ENCODE results near the gene PDSS2.
"Not testable (repeated sequence)": the region's sequence is repeated elsewhere in the genome, so short reads cannot be mapped to it uniquely, and the experiment has no call there.

PDSS2 gene

DNA sequence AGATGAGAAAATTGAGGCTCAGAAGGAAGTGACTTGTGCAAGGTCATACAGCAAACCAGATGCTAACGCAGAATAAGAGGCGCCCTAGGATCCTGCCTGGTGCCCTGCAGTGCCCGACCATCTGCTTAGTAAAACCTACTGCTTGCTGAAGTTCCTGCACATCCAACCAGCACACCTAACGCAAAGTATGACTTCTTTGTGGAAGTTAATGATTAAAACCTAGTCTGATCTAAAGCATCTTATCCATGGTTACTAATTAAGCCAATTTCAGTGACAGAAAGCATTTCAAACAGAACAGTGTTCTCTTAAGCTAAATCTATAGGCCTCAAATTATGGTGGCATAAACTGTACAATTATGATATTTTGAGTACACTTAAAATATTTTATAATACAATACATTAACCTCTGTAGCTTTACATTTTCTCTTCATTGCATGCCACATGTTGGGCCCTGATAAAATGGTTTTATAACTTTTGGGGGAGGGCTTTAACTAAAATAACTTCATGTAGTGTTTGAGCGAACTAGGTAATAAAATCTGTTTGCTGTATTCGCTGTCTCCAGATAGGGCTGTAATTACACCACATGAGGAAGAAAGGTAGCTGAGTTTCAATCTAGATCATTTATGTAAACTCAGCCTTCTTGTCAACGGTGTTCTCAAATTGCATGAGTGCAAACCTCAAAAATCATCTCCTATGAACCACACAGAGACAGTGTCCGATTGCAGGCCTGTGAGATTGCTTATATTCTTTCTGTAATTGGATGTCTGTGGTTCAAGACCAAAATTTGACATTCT is 306.5 kb downstream of the PDSS2 start:
- FAIRE-seq, result peak; percentile 97

GRCh38 chr6:107144666-107145065 is 314.7 kb downstream of the PDSS2 start:
- FAIRE-seq, result no peak

- no peak for FAIRE-seq
Measured at GRCh38 chr6:107144014-107144413, 315.4 kb downstream of the PDSS2 start.

DNA sequence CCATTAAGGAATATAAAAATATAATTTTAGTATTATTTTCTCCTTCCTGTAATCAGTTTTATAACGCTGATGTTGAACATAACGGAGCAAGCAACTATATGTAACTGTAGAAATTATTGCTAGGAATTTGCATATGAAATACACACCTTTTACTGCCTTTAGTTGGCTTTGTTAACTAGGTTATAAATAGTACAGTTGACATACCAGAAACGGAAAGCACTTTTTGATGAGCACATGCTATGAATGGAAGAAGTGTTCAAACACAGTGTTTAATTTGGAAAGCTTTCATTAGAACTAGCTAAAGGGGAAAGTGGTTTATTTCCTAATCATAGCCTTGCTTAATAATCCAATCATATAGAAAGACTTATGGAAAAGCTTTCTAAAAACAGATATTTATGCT is 318.8 kb downstream of the PDSS2 start:
- FAIRE-seq, result no peak

DNA sequence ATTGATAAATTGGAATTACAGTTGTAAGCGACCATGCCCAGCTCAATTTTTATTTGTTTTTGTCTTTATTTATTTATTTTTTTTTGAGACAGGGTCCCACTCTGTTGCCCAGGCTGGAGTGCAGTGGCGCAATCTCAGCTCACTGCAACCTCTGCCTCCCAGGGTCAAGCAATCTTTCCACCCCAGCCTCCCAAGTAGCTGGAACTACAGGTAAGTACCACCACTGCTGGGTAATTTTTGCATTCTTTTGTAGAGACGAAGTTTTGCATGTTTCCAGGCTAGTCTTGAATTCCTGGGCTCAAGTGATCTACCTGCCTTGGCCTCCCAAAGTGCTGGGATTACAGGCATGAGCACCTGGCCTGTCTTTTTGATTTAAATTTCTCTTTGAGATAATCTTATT is 323.0 kb downstream of the PDSS2 start:
- not testable (repeated sequence) for FAIRE-seq

DNA sequence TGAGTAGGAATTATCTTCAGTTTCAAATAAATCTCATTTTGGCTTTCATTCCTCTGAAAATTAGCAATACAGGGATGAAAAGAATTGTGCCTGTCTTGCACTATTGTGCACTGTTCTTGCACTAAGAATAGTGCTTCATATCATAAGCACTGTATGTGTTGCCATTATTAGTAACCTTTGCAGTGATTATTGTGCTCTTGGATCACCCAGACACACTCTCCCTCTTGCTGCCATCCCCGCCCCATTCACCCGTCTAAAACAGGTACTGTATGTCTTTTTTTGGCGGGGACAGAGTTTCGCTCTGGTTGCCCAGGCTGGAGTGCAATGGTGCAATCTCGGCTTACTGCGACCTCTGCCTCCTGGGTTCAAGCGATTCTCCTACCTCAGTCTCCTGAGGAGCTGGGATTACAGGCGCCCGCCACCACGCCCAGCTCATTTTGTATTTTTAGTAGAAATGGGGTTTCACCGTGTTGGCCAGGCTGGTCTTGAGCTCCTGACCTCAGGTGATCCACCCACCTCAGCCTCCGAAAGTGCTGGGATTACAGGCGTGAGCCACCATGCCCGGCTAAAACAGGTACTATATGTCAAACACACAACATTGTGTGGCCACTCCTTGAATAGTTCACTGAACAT is 324.2 kb downstream of the PDSS2 start:
- FAIRE-seq, result not testable (repeated sequence)

DNA sequence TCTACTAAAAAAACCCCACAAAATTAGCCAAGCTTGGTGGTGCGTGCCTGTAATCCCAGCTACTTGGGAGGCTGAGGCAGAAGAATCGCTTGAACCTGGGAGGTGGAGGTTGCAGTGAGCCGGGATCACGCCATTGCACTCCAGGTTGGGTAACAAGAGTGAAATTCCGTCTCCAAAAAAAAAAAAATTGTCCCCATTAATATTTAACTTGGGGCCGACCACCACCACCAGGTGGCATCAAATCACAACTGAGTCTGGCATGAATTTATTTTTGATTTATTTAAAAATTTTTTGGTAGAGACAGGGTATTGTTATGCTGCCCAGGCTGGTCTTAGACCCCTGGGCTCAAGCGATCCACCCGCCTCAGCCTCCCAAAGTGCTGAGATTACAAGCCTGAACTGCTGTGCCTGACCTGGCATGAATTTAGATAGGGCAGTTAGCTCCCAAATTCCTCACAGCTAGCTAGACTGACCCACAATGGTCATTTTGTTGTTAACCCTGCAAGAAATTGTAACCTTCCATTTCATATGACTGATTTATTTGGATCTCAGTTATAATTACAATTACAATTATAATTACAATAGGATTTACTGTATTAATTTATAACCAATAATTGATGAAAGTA is 326.9 kb downstream of the PDSS2 start:
- no peak for FAIRE-seq

DNA sequence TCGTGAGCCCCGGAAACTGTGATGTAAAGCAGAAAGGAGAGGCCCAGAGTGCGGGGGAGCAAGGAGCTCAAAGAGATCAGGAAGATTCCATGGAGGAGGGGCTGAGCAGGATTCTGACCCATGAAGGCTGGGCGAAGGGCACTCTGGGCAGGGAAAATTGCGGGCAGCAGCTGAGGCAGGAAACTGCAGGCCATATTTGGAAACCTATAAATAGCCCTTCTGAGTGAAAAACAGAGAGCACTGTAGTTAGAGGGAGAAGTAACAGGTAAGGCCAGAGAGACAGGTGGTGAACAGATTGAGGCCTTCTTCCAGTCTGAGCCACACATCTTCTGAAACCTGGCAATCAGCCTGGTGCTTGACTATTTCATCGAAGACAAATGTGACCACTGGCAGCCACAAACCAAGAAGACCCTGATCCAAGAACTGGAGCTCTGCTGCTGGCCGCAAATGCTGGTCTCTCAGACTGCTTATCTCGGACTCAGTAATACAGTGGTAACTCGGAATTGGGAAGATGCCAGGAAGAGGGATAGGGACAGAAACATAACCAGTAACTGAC is 329.9 kb downstream of the PDSS2 start:
- no peak for FAIRE-seq

GRCh38 chr6:107128577-107128976 is 330.8 kb downstream of the PDSS2 start:
- no peak for FAIRE-seq

GRCh38 chr6:107128175-107128574 is 331.2 kb downstream of the PDSS2 start:
- FAIRE-seq, result no peak

- no peak for FAIRE-seq
Measured at GRCh38 chr6:107125771-107126170, 333.6 kb downstream of the PDSS2 start.

DNA sequence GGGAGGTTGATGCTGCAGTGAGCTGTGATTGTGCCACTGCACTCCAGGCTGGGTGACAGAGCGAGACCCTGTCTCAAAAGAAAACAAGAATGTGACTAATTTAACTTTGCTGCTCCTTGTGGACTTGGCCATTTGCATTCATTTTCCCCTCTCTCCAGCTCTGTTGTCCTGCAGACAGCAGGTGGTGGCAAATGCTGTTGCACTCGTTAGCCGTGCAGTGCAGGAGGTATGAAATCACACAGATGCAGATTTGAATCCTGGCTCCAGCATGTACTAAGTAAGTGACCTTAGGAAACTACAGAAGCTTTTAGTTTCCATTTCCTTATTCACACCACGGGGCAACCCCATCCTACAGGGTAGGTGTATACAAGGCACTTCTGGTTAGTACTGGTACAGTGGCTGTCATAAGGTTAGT is 334.4 kb downstream of the PDSS2 start:
- no peak for FAIRE-seq

DNA sequence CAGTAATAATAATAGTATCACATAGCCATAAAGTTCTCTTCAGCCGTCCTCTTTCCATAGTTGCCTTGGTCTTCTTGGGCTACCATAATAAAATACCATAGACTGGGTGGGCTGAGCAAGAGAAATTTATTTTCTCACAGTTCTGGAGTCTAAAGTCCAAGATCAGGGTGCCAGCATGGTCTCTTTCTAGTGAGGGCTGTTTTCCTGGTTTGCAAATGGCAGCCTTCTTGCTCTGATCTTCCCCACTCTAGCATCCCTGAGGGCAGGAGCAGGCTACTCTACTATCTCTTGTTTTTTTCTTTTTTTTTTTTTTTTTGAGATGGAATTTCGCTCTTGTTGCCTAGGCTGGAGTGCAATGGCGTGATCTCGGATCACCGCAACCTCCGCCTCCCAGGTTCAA is 335.9 kb downstream of the PDSS2 start:
- FAIRE-seq, result no peak

GRCh38 chr6:107122748-107123147 is 336.6 kb downstream of the PDSS2 start:
- FAIRE-seq, result no peak

DNA sequence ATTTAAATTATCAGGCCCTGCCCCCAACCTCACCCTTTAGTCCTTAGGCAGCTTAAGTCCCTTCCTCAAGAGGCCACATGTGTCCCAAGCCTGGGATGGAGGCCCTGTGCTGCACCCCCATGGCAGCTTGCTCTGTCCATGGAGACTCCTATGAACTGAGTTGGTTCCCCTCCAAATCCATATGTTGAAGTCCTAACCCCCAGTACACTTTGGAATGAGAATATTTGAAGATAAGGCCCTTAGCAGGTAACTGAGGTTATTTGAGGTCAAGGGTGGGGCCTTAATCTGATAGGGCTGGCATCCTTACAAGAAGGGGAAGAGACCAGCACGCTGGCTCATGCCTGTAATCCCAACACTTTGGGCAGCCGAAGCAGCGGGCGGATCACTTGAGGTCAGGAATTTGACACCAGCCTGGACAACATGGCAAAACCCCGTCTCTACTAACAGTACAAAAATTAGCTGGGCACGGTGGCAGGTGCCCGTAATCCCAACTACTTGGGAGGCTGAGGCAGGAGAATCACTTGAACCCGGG is 337.3 kb downstream of the PDSS2 start:
- no peak for FAIRE-seq

DNA sequence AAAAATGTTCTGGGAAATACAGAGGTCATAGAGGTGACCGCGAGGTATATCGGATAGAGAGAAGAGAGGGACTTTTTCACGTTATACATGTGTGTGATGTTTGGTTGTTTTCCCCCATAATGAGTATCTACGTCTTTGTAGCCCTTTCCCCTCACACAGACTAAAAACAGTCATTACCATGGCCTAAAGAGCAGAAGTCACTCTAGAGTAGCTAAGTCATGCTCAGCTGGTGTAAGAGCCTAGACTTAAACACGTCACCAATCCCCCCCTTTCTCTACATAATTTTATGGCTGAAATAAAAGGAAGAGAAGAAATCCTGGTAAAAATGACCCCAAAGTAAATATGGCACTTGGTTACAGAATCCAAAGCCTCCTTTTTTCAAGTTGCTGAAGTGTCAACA is 338.1 kb downstream of the PDSS2 start:
- FAIRE-seq, result no peak

DNA sequence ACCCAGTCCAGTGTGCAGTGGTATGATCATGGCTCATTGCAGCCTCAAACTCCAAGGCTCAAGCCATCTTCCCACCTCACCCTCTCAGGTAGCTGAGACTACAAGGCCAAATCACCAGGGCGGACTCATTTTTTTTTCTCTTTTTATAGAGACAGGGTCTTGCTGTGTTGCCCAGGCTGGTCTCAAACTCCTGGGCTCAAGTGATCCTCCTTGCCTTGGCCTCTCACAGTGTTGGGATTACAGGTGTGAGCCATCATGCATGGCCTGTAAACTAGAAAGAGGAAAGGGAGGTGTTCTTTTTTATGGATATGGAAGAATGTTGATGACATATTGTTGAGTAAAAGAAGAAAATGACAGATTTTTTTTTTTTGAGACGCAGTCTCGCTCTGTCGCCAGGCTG is 339.0 kb downstream of the PDSS2 start:
- no peak for FAIRE-seq

- FAIRE-seq, result no peak
Measured at GRCh38 chr6:107118976-107119375, 340.4 kb downstream of the PDSS2 start.

- FAIRE-seq, result not testable (repeated sequence)
Measured at GRCh38 chr6:107118540-107118939, 340.8 kb downstream of the PDSS2 start.

DNA sequence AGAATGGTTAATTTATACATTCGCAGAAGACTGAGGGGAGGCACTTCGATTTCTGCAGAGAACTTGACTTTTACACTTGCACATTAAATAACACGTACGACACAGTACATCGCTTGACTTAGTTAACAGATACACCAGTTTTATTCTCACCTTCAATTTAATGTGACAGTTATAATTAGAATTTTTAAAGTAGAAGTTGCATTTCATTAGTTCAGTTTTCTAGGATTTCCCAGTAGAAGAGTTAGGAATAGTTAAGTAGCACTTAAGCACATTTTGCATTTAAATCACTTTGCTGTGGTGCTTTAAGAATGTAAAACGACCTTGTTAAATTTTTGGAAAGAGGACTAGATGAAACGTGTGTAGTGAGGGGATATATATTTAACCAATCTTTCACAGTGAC is 342.4 kb downstream of the PDSS2 start:
- FAIRE-seq, result no peak

DNA sequence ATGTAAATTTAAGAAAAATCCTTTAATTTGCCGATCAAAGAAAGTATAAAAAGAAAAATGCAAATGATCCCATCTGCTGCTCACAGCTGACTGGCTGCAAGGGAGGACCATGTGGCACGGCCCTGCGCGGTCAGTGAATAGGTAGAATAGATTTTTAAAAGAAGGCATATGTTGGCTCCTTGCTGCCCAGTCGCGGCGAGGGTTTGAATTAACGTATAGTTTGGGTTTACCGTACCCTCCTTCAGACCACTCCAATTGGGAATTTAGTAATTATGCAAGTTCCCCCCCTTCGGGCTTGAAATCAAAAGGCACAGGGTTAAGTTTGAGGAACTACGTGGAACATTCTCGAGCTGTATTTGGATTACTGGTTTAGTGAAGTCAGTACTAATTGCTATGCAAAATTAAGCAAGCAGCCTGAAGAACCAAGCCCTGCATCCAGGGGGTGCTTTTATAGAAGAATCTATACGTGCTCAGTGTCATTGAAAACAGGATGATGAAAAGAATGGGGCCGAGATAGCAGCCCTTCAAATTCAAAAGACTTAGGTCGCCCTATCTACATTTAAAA is 343.0 kb downstream of the PDSS2 start:
- FAIRE-seq, result no peak

- no peak for FAIRE-seq
Measured at GRCh38 chr6:107115695-107116327, 343.6 kb downstream of the PDSS2 start.

Measured in colon (tissue), 2 donors.